Umbilical cord (tissue), 2 donors: ENCODE results near the gene CEMIP. TPM values are rescaled to one million over a fixed set of nuclear protein-coding genes. Genes with fewer than 3 reads are reported as not detected.
"Not testable (repeated sequence)": the region's sequence is repeated elsewhere in the genome, so short reads cannot be mapped to it uniquely, and the experiment has no call there.

Source experiments
- DNase-seq: peaks from one replicate; pipeline ENCODE4 v3.0.0-alpha.2; 2015; ENCODE audit warnings: low spot score
- total RNA-seq: library from RNA; depleted of rRNA; stranded (reverse); fragments of >200 nt; gene quantifications from one replicate; pipeline ENCODE4 v1.2.3, GENCODE V29; 2014; ENCODE audit warnings: low replicate concordance; ENCODE audit not compliant: insufficient read depth

Gene CEMIP
- total RNA-seq, 1 donor from 2014 or later = 2.4 TPM

- no peak for DNase-seq
These were observed 18.2 kb upstream of the CEMIP start for GRCh38 chr15:80760960-80761359.

GRCh38 chr15:80761754-80762153, 17.4 kb upstream of the CEMIP start:
- DNase-seq = no peak

- DNase-seq = not testable (repeated sequence)
These were observed 15.9 kb upstream of the CEMIP start for GRCh38 chr15:80763235-80763634.

- no peak for DNase-seq
These were observed 14.6 kb upstream of the CEMIP start for GRCh38 chr15:80764535-80764934.

GRCh38 chr15:80766275-80766674, 12.9 kb upstream of the CEMIP start:
- DNase-seq = no peak

- no peak for DNase-seq
These were observed 11.0 kb upstream of the CEMIP start for GRCh38 chr15:80768158-80768557.

- DNase-seq = no peak
These were observed 9.9 kb upstream of the CEMIP start for GRCh38 chr15:80769153-80769828.

GRCh38 chr15:80769829-80770705, 9.1 kb upstream of the CEMIP start:
- DNase-seq = no peak

GRCh38 chr15:80773122-80773551, 6.0 kb upstream of the CEMIP start:
- no peak for DNase-seq

- DNase-seq = no peak
These were observed 5.3 kb upstream of the CEMIP start for GRCh38 chr15:80773792-80774352.

GRCh38 chr15:80774486-80774885, 4.7 kb upstream of the CEMIP start:
- no peak for DNase-seq

GRCh38 chr15:80775338-80775737, 3.8 kb upstream of the CEMIP start:
- no peak for DNase-seq

- peak; percentile 64 for DNase-seq
These were observed 2.6 kb upstream of the CEMIP start for GRCh38 chr15:80776420-80777045.

GRCh38 chr15:80777137-80777536, 2.0 kb upstream of the CEMIP start:
- peak; percentile 44 for DNase-seq

GRCh38 chr15:80777826-80778620, 1.1 kb upstream of the CEMIP start:
- no peak for DNase-seq

- DNase-seq = no peak
These were observed 578 bp upstream of the CEMIP start for GRCh38 chr15:80778621-80778963.

- DNase-seq = no peak
These were observed 667 bp downstream of the CEMIP start for GRCh38 chr15:80779658-80780415.

- DNase-seq = peak; percentile 68
These were observed 1.4 kb downstream of the CEMIP start for GRCh38 chr15:80780416-80781221.

- DNase-seq = no peak
These were observed 4.1 kb downstream of the CEMIP start for GRCh38 chr15:80783260-80783659.

GRCh38 chr15:80785335-80785734, 6.2 kb downstream of the CEMIP start:
- DNase-seq = no peak
